ENCODE measurements around the gene ALDH3A2.

Gene ALDH3A2

GRCh38 chr17:19673623-19674022 lies 25.1 kb downstream of the ALDH3A2 start:
- TF ChIP-seq FOXP2 (optimal IDR thresholded peaks at IDR 0.05; ENCODE audit: borderline replicate concordance, extremely low read depth, extremely low read length, insufficient read depth) (no peak), SIN3A (IDR thresholded peaks at IDR 0.05; ENCODE audit: borderline replicate concordance, insufficient read depth, low read length) (no peak), REST (IDR thresholded peaks at IDR 0.05; ENCODE audit: insufficient read depth in 1 of 2, low read depth in 2 of 2, low read length in 2 of 2) (no peak), TAF1 (IDR thresholded peaks at IDR 0.05; ENCODE audit: borderline replicate concordance, insufficient read depth, low read length) (no peak)

GRCh38 chr17:19676896-19677295 lies 28.3 kb downstream of the ALDH3A2 start:
- no peak for TF ChIP-seq SIN3A (IDR thresholded peaks at IDR 0.05; ENCODE audit: borderline replicate concordance, insufficient read depth, low read length)
- no peak for TF ChIP-seq FOXP2 (optimal IDR thresholded peaks at IDR 0.05; ENCODE audit: borderline replicate concordance, extremely low read depth, extremely low read length, insufficient read depth)
- TF ChIP-seq TAF1 (IDR thresholded peaks at IDR 0.05; ENCODE audit: borderline replicate concordance, insufficient read depth, low read length) = no peak

- no peak for TF ChIP-seq FOXP2 (optimal IDR thresholded peaks at IDR 0.05; ENCODE audit: borderline replicate concordance, extremely low read depth, extremely low read length, insufficient read depth)
- no peak for TF ChIP-seq REST (IDR thresholded peaks at IDR 0.05; ENCODE audit: insufficient read depth in 1 of 2, low read depth in 2 of 2, low read length in 2 of 2)
- no peak for TF ChIP-seq TAF1 (IDR thresholded peaks at IDR 0.05; ENCODE audit: borderline replicate concordance, insufficient read depth, low read length)
- TF ChIP-seq POLR2AphosphoS5 (IDR thresholded peaks at IDR 0.05; ENCODE audit: low read depth, low read length) = no peak
- no peak for TF ChIP-seq SIN3A (IDR thresholded peaks at IDR 0.05; ENCODE audit: borderline replicate concordance, insufficient read depth, low read length)
Measured at GRCh38 chr17:19677736-19678379, 29.3 kb downstream of the ALDH3A2 start.

GRCh38 chr17:19678581-19679453 lies 30.3 kb downstream of the ALDH3A2 start:
- no peak for TF ChIP-seq POLR2AphosphoS5 (IDR thresholded peaks at IDR 0.05; ENCODE audit: low read depth, low read length)
- no peak for TF ChIP-seq REST (IDR thresholded peaks at IDR 0.05; ENCODE audit: insufficient read depth in 1 of 2, low read depth in 2 of 2, low read length in 2 of 2)
- no peak for TF ChIP-seq SIN3A (IDR thresholded peaks at IDR 0.05; ENCODE audit: borderline replicate concordance, insufficient read depth, low read length)
- TF ChIP-seq TAF1 (IDR thresholded peaks at IDR 0.05; ENCODE audit: borderline replicate concordance, insufficient read depth, low read length) = no peak
- no peak for TF ChIP-seq FOXP2 (optimal IDR thresholded peaks at IDR 0.05; ENCODE audit: borderline replicate concordance, extremely low read depth, extremely low read length, insufficient read depth)

GRCh38 chr17:19683117-19683516 lies 34.6 kb downstream of the ALDH3A2 start:
- no peak for TF ChIP-seq SIN3A (IDR thresholded peaks at IDR 0.05; ENCODE audit: borderline replicate concordance, insufficient read depth, low read length)
- TF ChIP-seq REST (IDR thresholded peaks at IDR 0.05; ENCODE audit: insufficient read depth in 1 of 2, low read depth in 2 of 2, low read length in 2 of 2) = no peak
- no peak for TF ChIP-seq TAF1 (IDR thresholded peaks at IDR 0.05; ENCODE audit: borderline replicate concordance, insufficient read depth, low read length)
- no peak for TF ChIP-seq POLR2AphosphoS5 (IDR thresholded peaks at IDR 0.05; ENCODE audit: low read depth, low read length)
- TF ChIP-seq FOXP2 (optimal IDR thresholded peaks at IDR 0.05; ENCODE audit: borderline replicate concordance, extremely low read depth, extremely low read length, insufficient read depth) = no peak

All from PFSK-1 (cell line).